Colonic mucosa (tissue), 4 donors: ENCODE results near the gene EPC2. TPM values are rescaled to one million over a fixed set of nuclear protein-coding genes. Genes with fewer than 3 reads are reported as not detected.

Source experiments
- DNase-seq: peaks from one replicate; pipeline ENCODE4 v3.0.0-alpha.2; 2020
- H3K27ac ChIP-seq: fragments of 200-600 bp; one replicate; pipeline ENCODE4 v1.8.0; 2021
- H3K27me3 ChIP-seq: fragments of 200-600 bp; one replicate; pipeline ENCODE4 v1.8.0; 2021
- H3K36me3 ChIP-seq: fragments of 200-600 bp; one replicate; pipeline ENCODE4 v1.8.0; 2021
- H3K4me1 ChIP-seq: fragments of 200-600 bp; one replicate; pipeline ENCODE4 v1.8.0; 2021; ENCODE audit warnings: mild to moderate bottlenecking
- H3K4me3 ChIP-seq: fragments of 200-600 bp; one replicate; pipeline ENCODE4 v1.8.0; 2021
- H3K9ac ChIP-seq, 2 donors: one replicate each; pipeline ENCODE4 v1.7.0; 2013; ENCODE audit warnings: control low read depth in 2 of 2, low read depth in 2 of 2, low read length in 2 of 2
- H3K9me3 ChIP-seq: fragments of 200-600 bp; one replicate; pipeline ENCODE4 v1.8.0; 2021
- intact Hi-C: fragments of 100-400 bp; cut with DNase I; formaldehyde crosslinking; loops from one replicate; pipeline ENCODE4 v1.14.1; 2022
- total RNA-seq, 2 donors: library from RNA; stranded (reverse); fragmentation: NEBNext Ultra II Directional in 1 of 2; extraction: Animal tissue kit (Norgen Biotek cat#: 25700) in 1 of 2; gene quantifications; one replicate each; pipeline ENCODE4 v1.2.1, GENCODE V29; 2021
- TF ChIP-seq, protein P1 (sequence below): fragments of 200-600 bp; IDR thresholded peaks from one replicate; pipeline ENCODE4 v1.8.0; 2022; ENCODE audit warnings: antibody characterized with exemption, mild to moderate bottlenecking
- donor health status: healthy.
- donor health status: DM: no; HTN: no; CAD: no.
- donor health status: DM: no; HTN: no; CAD: no.

EPC2 gene
- total RNA-seq, 2 donors from 2014 or later = 18.4 to 20.7 TPM

DNA sequence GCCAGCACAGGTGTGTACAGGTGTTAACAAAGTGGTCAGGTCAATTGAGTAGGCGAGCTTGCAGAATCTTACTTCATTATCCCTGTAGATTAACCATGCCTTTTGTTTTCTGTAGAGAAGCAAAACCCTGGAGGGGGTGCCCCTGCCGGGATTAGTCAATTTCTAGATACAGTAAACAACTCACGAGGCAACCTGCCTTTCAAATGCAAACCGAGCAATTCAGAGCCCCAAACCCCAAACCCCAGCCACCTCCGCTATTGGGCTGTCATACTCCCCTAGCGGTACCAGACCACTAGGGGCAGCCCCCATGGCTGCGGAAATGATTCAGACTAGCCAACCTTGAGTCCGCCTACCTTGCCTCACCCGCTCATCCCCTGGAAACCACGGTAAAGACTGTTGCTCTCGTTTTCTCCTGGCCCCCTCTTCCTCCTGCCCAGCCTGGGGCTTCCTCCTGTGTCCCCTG, 169.1 kb downstream of the EPC2 start:
- no peaks in the 10 kb centered on the region for H3K36me3 ChIP-seq
- H3K9ac ChIP-seq = no peak overlapping the region
- H3K27me3 ChIP-seq = no peaks in the 10 kb centered on the region
- no peaks in the 10 kb centered on the region for H3K9me3 ChIP-seq
- H3K4me1 ChIP-seq = no peaks in the 10 kb centered on the region
- DNase-seq = peak; percentile 22
- TF ChIP-seq, protein P1, sequence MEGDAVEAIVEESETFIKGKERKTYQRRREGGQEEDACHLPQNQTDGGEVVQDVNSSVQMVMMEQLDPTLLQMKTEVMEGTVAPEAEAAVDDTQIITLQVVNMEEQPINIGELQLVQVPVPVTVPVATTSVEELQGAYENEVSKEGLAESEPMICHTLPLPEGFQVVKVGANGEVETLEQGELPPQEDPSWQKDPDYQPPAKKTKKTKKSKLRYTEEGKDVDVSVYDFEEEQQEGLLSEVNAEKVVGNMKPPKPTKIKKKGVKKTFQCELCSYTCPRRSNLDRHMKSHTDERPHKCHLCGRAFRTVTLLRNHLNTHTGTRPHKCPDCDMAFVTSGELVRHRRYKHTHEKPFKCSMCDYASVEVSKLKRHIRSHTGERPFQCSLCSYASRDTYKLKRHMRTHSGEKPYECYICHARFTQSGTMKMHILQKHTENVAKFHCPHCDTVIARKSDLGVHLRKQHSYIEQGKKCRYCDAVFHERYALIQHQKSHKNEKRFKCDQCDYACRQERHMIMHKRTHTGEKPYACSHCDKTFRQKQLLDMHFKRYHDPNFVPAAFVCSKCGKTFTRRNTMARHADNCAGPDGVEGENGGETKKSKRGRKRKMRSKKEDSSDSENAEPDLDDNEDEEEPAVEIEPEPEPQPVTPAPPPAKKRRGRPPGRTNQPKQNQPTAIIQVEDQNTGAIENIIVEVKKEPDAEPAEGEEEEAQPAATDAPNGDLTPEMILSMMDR = no peak
- H3K4me3 ChIP-seq = no peak overlapping the region
- no peak overlapping the region for H3K27ac ChIP-seq
- intact Hi-C loops = no loop called here

DNA sequence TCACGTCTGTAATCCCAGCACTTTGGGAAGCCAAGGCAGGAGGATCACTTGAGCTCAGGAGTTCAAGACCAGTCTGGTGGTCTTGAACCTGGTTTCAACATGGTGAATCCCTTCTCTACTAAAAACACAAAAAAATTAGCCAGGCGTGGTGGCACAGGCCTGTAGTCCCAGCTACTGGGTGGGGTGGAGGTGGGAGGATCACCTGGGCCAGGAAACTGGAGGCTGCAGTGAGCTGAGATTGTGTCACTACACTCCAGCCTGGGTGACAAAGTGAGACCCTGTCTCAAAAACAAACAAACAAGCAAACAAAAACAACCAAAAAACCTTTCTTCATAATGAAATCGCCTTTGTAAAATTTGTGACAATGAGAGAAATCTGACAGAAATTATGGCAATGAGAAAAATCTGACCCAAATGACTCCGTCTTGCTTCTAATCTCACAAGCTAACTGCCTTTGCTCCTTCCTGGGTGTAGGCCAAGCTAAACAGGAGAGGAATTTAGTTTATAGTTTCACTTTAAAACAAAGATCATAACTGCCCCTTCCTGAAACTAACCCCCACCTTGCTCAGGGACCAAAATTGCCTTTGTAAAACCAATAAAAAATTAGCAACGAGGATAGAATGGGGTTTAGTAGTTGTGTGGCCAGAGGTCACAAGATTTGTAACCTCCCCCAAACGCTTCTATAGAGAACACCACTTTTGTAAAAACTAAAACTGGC, 169.8 kb downstream of the EPC2 start:
- Histone ChIP-seq H3K27ac (peak overlapping the region; percentile 35), H3K36me3 (no peaks in the 10 kb centered on the region), H3K9ac (no peak overlapping the region), H3K4me1 (no peaks in the 10 kb centered on the region), H3K4me3 (no peak overlapping the region), H3K27me3 (no peaks in the 10 kb centered on the region), H3K9me3 (no peaks in the 10 kb centered on the region)
- DNase-seq = peak; percentile 51
- TF ChIP-seq, protein P1 = no peak
- intact Hi-C loops = no loop called here

DNA sequence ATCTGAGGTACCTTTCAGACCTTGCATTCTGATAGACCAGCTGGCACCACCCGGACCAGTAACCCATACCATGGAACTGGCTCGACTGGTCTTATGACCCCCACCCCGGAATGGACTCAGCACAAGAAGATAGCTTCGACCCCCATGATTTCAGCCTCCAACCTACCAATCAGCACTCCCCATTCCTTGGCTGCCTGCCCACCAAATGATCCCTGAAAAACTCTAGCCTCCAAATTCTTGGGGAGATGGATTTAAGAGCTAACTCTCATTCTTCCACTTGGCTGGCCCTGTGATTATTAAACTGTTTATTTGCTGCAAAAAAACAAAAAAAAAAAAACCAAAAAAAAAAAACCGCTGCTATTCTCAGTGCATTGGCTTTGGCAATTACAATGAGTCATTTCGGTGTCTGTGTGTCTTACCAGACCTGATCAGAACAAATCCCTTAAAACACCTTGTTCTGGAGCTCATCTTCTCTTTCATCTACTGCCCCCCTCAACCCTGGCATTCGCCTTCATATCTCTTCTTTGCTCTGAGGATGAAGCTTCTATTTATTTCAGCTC, 170.4 kb downstream of the EPC2 start:
- no peak overlapping the region for H3K4me3 ChIP-seq
- TF ChIP-seq, protein P1 = no peak
- H3K9me3 ChIP-seq = no peaks in the 10 kb centered on the region
- H3K27me3 ChIP-seq = no peaks in the 10 kb centered on the region
- intact Hi-C loops = no loop called here
- peak; percentile 38 for DNase-seq
- no peaks in the 10 kb centered on the region for H3K4me1 ChIP-seq
- no peak overlapping the region for H3K9ac ChIP-seq
- peak overlapping the region; percentile 35 for H3K27ac ChIP-seq
- H3K36me3 ChIP-seq = no peaks in the 10 kb centered on the region

DNA sequence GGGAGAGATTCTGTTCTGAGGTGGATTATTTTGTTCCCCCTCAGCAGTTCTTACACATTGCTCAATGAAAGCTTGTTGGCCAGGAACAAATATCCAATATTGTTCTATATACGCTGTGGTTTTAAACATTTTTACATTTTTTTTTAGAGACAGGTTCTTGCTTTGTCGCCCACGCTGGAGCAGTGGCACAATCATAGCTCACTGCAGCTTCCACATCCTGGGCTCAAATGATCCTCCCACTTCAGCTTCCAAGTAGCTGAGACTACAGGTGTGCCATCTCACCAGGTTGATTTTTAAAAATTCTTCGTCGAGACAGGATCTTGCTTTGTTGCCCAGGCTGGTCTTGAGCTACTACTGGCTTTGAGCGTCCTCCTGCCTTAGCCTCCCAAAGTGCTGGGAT, 171.6 kb downstream of the EPC2 start:
- Histone ChIP-seq H3K4me1 (no peaks in the 10 kb centered on the region), H3K27me3 (no peaks in the 10 kb centered on the region), H3K4me3 (no peak overlapping the region), H3K36me3 (no peaks in the 10 kb centered on the region), H3K9me3 (no peaks in the 10 kb centered on the region), H3K27ac (no peak overlapping the region), H3K9ac (no peak overlapping the region)
- intact Hi-C loops = no loop called here
- DNase-seq = no peak
- TF ChIP-seq, protein P1 = no peak

DNA sequence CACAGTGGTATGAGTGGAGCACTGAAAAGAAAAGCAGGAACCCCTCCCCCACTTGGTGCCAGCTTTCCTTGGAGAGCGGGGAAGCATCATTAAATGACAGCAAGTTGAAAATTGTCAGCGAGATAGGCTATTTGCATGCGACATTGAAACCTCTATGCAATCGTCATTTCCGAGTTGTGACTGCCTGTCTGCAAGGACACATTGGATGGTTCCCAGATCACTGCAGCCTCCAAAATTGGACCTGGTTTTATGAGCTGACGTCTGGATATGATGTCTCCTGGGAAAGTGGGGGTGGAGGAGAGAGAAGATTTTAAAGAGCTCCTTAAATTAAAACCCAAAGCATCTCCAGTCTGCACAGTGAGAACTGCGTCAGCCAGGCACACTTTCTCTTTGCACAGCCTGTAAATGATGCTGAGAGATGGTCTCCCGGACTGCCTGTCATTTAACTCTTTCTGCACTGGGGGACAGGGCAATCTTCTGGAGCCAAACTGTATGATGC, 172.7 kb downstream of the EPC2 start:
- intact Hi-C loops = no loop called here
- DNase-seq = no peak
- TF ChIP-seq, protein P1 = no peak
- Histone ChIP-seq H3K9me3 (no peaks in the 10 kb centered on the region), H3K36me3 (no peaks in the 10 kb centered on the region), H3K9ac (no peak overlapping the region), H3K27me3 (no peaks in the 10 kb centered on the region), H3K27ac (no peak overlapping the region), H3K4me1 (no peaks in the 10 kb centered on the region), H3K4me3 (no peak overlapping the region)
